OCI-LY3 (cell line): ENCODE data around the gene SCN1A.
"Not testable (repeated sequence)": the region's sequence is repeated elsewhere in the genome, so short reads cannot be mapped to it uniquely, and the experiment has no call there.

Source experiments
- H2AFZ ChIP-seq: fragments of 200-600, 300-600 bp; shearing (Covaris generic); 2 replicates; pipeline ENCODE4 v1.6.0; 2014; ENCODE audit warnings: antibody characterized with exemption, low read depth, low read length
- H3K27ac ChIP-seq: fragments of 200-600, 300-600 bp; sonication (generic); 2 replicates; pipeline ENCODE4 v1.5.1; 2014; ENCODE audit warnings: mild to moderate bottlenecking, low read length, moderate library complexity, mixed read lengths
- H3K27me3 ChIP-seq: fragments of 200-600, 300-600 bp; sonication (generic); 2 replicates; pipeline ENCODE4 v1.6.1; 2014; ENCODE audit warnings: low read depth, low read length, mixed read lengths
- H3K36me3 ChIP-seq: fragments of 200-600, 300-600 bp; sonication (generic); replicated peaks from 2 replicates; pipeline ENCODE3; 2014; ENCODE audit warnings: low read depth, low read length, mixed read lengths
- H3K4me1 ChIP-seq: fragments of 300-600, 200-600 bp; sonication (generic); 2 replicates; pipeline ENCODE4 v1.6.1; 2014; ENCODE audit warnings: low read length, mixed read lengths
- H3K4me2 ChIP-seq: fragments of 200-600, 300-600 bp; sonication (generic); 2 replicates; pipeline ENCODE4 v1.6.1; 2014; ENCODE audit warnings: low read length, mixed read lengths
- H3K4me3 ChIP-seq: fragments of 300-600, 200-600 bp; sonication (generic); 2 replicates; pipeline ENCODE4 v1.5.1; 2014; ENCODE audit warnings: antibody characterized with exemption, mild to moderate bottlenecking, low read length, moderate library complexity
- H3K79me2 ChIP-seq: fragments of 300-600, 200-600 bp; shearing (Covaris generic); 2 replicates; pipeline ENCODE4 v1.6.1; 2014; ENCODE audit warnings: mild to moderate bottlenecking, low read length, mixed read lengths
- H3K9ac ChIP-seq: fragments of 300-600, 200-600 bp; shearing (Covaris generic); 2 replicates; pipeline ENCODE4 v1.6.0; 2014; ENCODE audit warnings: mild to moderate bottlenecking, low read length, moderate library complexity
- H3K9me3 ChIP-seq: fragments of 200-600, 300-600 bp; shearing (Covaris generic); 2 replicates; pipeline ENCODE4 v1.6.1; 2014; ENCODE audit warnings: low read length, mixed read lengths; ENCODE audit not compliant: insufficient read depth
- H4K20me1 ChIP-seq: fragments of 200-600, 300-600 bp; sonication (generic); 2 replicates; pipeline ENCODE4 v1.6.1; 2016; ENCODE audit warnings: low read length, mixed read lengths; ENCODE audit not compliant: insufficient read depth
- EZH2phosphoT487 ChIP-seq: fragments of 200-600 bp; shearing (Covaris generic); IDR thresholded peaks from 2 replicates; pipeline ENCODE4 v1.6.1; 2018; ENCODE audit warnings: antibody characterized with exemption, mixed run types, low read depth
- TF ChIP-seq, protein P1 (sequence below): fragments of 200-600, 300-600 bp; sonication (generic); IDR thresholded peaks from 2 replicates; pipeline ENCODE4 v1.5.1; 2014; ENCODE audit warnings: antibody characterized with exemption, low read length, low read depth

SCN1A gene

DNA sequence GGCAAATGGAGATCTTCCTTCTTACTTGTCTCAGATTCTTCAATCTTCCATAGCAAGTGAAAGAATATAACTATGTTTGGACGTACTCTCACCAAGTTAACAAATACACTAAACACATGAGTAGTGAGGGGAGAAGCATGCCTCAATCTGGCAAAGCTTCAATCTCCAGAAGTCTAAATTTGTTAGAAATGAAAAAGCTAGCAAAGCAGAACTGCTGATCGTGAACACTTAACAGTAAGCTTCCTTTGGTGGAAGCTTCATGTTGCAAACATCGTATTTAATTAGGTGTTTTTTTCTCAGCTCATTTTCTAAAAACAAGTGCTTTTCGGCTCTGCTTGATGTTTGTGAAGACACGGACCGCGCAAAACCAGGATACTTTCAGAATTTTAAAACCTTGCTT lies 12.7 kb upstream of the SCN1A start:
- Histone ChIP-seq H3K79me2 (no peaks in the 10 kb centered on the region), H3K4me3 (no peak overlapping the region), H2AFZ (no peak overlapping the region), H3K4me2 (no peak overlapping the region), H3K9ac (no peak overlapping the region), H3K36me3 (no peaks in the 10 kb centered on the region), H3K27ac (no peak overlapping the region), H3K4me1 (0 out of 2 replicates have a peak, but pooled peaks cover 5% of the 10 kb centered on the region), H3K27me3 (no peaks in the 10 kb centered on the region), H3K9me3 (no peaks in the 10 kb centered on the region), H4K20me1 (no peaks in the 10 kb centered on the region)
- TF ChIP-seq, protein P1, sequence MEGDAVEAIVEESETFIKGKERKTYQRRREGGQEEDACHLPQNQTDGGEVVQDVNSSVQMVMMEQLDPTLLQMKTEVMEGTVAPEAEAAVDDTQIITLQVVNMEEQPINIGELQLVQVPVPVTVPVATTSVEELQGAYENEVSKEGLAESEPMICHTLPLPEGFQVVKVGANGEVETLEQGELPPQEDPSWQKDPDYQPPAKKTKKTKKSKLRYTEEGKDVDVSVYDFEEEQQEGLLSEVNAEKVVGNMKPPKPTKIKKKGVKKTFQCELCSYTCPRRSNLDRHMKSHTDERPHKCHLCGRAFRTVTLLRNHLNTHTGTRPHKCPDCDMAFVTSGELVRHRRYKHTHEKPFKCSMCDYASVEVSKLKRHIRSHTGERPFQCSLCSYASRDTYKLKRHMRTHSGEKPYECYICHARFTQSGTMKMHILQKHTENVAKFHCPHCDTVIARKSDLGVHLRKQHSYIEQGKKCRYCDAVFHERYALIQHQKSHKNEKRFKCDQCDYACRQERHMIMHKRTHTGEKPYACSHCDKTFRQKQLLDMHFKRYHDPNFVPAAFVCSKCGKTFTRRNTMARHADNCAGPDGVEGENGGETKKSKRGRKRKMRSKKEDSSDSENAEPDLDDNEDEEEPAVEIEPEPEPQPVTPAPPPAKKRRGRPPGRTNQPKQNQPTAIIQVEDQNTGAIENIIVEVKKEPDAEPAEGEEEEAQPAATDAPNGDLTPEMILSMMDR: no peak
- no peak for TF ChIP-seq EZH2phosphoT487

DNA sequence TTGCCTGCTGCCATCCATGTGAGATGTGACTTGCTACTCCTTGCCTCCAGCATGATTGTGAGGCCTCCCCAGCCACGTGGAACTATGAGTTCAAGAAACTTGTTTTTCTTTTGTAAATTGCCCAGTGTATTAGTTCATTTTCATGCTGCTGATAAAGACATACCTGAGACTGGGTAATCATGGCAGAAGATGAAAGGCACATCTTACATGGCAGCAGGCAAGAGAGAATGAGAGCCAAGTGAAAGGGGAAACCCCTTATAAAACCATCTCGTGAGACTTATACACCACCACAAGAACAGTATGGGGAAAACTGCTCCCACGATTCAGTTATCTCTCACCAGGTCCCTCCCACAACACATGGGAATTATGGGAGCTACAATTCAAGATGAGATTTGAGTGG lies 11.7 kb upstream of the SCN1A start:
- H3K27me3 ChIP-seq, H3K36me3 ChIP-seq, H3K9ac ChIP-seq, H3K27ac ChIP-seq, H4K20me1 ChIP-seq, H3K79me2 ChIP-seq, H3K4me1 ChIP-seq, H2AFZ ChIP-seq, H3K4me3 ChIP-seq, H3K4me2 ChIP-seq, H3K9me3 ChIP-seq: not testable (repeated sequence)

DNA sequence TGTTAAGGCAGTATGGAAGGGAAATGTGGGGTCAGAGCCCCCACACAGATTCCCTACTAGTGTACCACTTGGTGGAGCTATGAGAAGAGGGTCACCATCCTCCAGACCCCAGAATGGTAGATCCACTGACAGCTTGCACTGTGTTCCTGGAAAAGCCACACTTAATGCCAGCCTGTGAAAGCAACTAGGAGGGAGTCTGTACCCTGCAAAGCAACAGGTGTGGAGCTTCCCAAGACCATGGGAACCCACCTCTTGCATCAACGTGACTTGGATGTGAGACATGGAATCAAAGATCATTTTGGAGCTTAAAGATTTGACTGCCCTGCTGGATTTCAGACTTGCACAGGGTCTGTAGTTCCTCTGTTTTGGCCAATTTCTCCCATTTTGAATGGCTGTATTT lies 10.8 kb upstream of the SCN1A start:
- Histone ChIP-seq H3K36me3 (no peaks in the 10 kb centered on the region), H2AFZ (no peak overlapping the region), H3K27me3 (no peaks in the 10 kb centered on the region), H3K9me3 (no peaks in the 10 kb centered on the region), H3K27ac (no peak overlapping the region), H4K20me1 (no peaks in the 10 kb centered on the region), H3K4me1 (0 out of 2 replicates have a peak, but pooled peaks cover 5% of the 10 kb centered on the region), H3K4me3 (no peak overlapping the region), H3K4me2 (no peak overlapping the region), H3K9ac (no peak overlapping the region), H3K79me2 (no peaks in the 10 kb centered on the region)
- no peak for TF ChIP-seq EZH2phosphoT487
- TF ChIP-seq, protein P1: no peak

DNA sequence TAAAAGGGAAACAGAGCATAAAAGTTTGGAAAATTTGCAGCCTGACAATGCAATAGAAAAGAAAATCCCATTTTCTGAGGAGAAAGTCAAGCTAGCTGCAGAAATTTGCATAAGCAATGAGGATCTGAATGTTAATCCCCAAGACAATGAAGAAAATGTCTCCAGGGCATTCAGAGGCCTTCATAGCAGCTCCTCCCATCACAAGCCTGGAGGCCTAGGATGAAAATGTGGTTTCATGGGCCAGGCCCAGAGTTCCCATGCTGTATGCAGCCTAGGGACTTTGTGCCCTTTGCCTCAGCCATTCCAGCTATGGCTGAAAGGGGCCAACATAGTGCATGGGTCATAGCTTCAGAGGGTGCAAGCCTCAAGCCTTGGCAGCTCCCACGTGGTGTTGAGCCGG lies 10.3 kb upstream of the SCN1A start:
- H2AFZ ChIP-seq: no peak overlapping the region
- TF ChIP-seq, protein P1: no peak
- no peak for TF ChIP-seq EZH2phosphoT487

DNA sequence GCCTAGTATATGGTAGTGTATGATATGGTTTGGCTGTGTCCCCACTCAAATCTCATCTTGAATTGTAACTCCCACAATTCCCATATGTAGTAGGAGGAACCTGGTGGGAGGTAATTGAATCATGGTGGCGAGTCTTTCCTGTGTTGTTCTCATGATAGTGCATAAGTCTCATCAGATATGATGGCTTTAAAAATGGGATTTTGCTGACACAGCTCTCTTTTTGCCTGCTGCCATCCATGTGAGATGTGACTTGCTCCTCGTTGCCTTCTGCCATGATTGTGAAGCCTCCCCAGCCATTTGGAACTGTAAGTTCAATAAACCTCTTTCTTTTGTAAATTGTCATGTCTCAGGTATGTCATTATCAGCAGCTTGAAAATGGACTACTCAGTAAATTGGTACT lies 9.5 kb upstream of the SCN1A start:
- Histone ChIP-seq H3K4me2 (no peak overlapping the region), H3K4me1 (0 out of 2 replicates have a peak, but pooled peaks cover 5% of the 10 kb centered on the region), H3K27me3 (peaks cover 3% of the 10 kb centered on the region; the same call in 1 of the 2 replicates), H3K4me3 (no peak overlapping the region), H4K20me1 (no peaks in the 10 kb centered on the region), H3K36me3 (no peaks in the 10 kb centered on the region), H2AFZ (no peak overlapping the region), H3K79me2 (no peaks in the 10 kb centered on the region), H3K27ac (no peak overlapping the region), H3K9me3 (no peaks in the 10 kb centered on the region), H3K9ac (no peak overlapping the region)
- TF ChIP-seq, protein P1: no peak
- no peak for TF ChIP-seq EZH2phosphoT487

More for the DNA sequence above, 10.3 kb upstream of the SCN1A start:
- no peaks in the 10 kb centered on the region for H4K20me1 ChIP-seq
- H3K4me1 ChIP-seq: 0 out of 2 replicates have a peak, but pooled peaks cover 5% of the 10 kb centered on the region
- H3K4me2 ChIP-seq: no peak overlapping the region
- H3K27ac ChIP-seq: no peak overlapping the region
- peaks cover under 1% of the 10 kb centered on the region; the same call in 1 of the 2 replicates for H3K27me3 ChIP-seq
- H3K4me3 ChIP-seq: no peak overlapping the region
- H3K36me3 ChIP-seq: no peaks in the 10 kb centered on the region
- no peak overlapping the region for H3K9ac ChIP-seq
- H3K9me3 ChIP-seq: no peaks in the 10 kb centered on the region
- H3K79me2 ChIP-seq: no peaks in the 10 kb centered on the region
